Measurements from ENCODE around the gene HLA-G. TPM values are rescaled to one million over a fixed set of nuclear protein-coding genes. Genes with fewer than 3 reads are reported as not detected.

Gene HLA-G
- total RNA-seq, 1 donor from 2014 or later: not detected

GRCh38 chr6:29831776-29832175 is 4.2 kb downstream of the HLA-G start:
- H3K27ac ChIP-seq (ENCODE audit: low read depth, low read length): no peak overlapping the region
- no peak overlapping the region for H3K9ac ChIP-seq (ENCODE audit: low read depth in 1 of 3, low read length in 3 of 3)
- peaks cover 0 to 2% (median 0%) of the 10 kb centered on the region in 3 donors for H3K4me1 ChIP-seq (ENCODE audit: control insufficient read depth in 3 of 3, insufficient read depth in 3 of 3, low read length in 3 of 3)
- no peaks in the 10 kb centered on the region for H3K9me3 ChIP-seq (ENCODE audit: control insufficient read depth in 3 of 3, low read length in 3 of 3)
- H3K27me3 ChIP-seq (ENCODE audit: control insufficient read depth in 3 of 3, insufficient read depth in 3 of 3, low read length in 3 of 3): peaks cover 33 to 63% (median 51%) of the 10 kb centered on the region in 3 donors
- H3K36me3 ChIP-seq (ENCODE audit: control insufficient read depth in 3 of 3, insufficient read depth in 3 of 3, low read length in 3 of 3): no peaks in the 10 kb centered on the region
- no peak overlapping the region for H3K4me3 ChIP-seq (ENCODE audit: low read length in 3 of 3)

GRCh38 chr6:29834564-29835436 is 7.2 kb downstream of the HLA-G start:
- no peaks in the 10 kb centered on the region for H3K9me3 ChIP-seq (ENCODE audit: control insufficient read depth in 3 of 3, low read length in 3 of 3)
- peaks cover 24 to 44% (median 34%) of the 10 kb centered on the region in 3 donors for H3K27me3 ChIP-seq (ENCODE audit: control insufficient read depth in 3 of 3, insufficient read depth in 3 of 3, low read length in 3 of 3)
- no peak overlapping the region for H3K27ac ChIP-seq (ENCODE audit: low read depth, low read length)
- H3K4me1 ChIP-seq (ENCODE audit: control insufficient read depth in 3 of 3, insufficient read depth in 3 of 3, low read length in 3 of 3): no peaks in the 10 kb centered on the region
- H3K9ac ChIP-seq (ENCODE audit: low read depth in 1 of 3, low read length in 3 of 3): no peak overlapping the region
- H3K36me3 ChIP-seq (ENCODE audit: control insufficient read depth in 3 of 3, insufficient read depth in 3 of 3, low read length in 3 of 3): no peaks in the 10 kb centered on the region
- H3K4me3 ChIP-seq (ENCODE audit: low read length in 3 of 3): no peak overlapping the region

- H3K9ac ChIP-seq (ENCODE audit: low read depth in 1 of 3, low read length in 3 of 3): no peak overlapping the region
- H3K4me3 ChIP-seq (ENCODE audit: low read length in 3 of 3): no peak overlapping the region
- H3K27me3 ChIP-seq (ENCODE audit: control insufficient read depth in 3 of 3, insufficient read depth in 3 of 3, low read length in 3 of 3): peaks cover 17 to 23% (median 20%) of the 10 kb centered on the region in 3 donors
- no peak overlapping the region for H3K27ac ChIP-seq (ENCODE audit: low read depth, low read length)
- H3K36me3 ChIP-seq (ENCODE audit: control insufficient read depth in 3 of 3, insufficient read depth in 3 of 3, low read length in 3 of 3): no peaks in the 10 kb centered on the region
- H3K9me3 ChIP-seq (ENCODE audit: control insufficient read depth in 3 of 3, low read length in 3 of 3): peaks cover 0 to 2% (median 0%) of the 10 kb centered on the region in 3 donors
- H3K4me1 ChIP-seq (ENCODE audit: control insufficient read depth in 3 of 3, insufficient read depth in 3 of 3, low read length in 3 of 3): no peaks in the 10 kb centered on the region
Observed at GRCh38 chr6:29839917-29840316, 12.3 kb downstream of the HLA-G start.

- Histone ChIP-seq H3K9me3 (ENCODE audit: control insufficient read depth in 3 of 3, low read length in 3 of 3) (peaks cover 0 to 2% (median 0%) of the 10 kb centered on the region in 3 donors), H3K4me1 (ENCODE audit: control insufficient read depth in 3 of 3, insufficient read depth in 3 of 3, low read length in 3 of 3) (no peaks in the 10 kb centered on the region), H3K36me3 (ENCODE audit: control insufficient read depth in 3 of 3, insufficient read depth in 3 of 3, low read length in 3 of 3) (no peaks in the 10 kb centered on the region), H3K4me3 (ENCODE audit: low read length in 3 of 3) (no peak overlapping the region), H3K27me3 (ENCODE audit: control insufficient read depth in 3 of 3, insufficient read depth in 3 of 3, low read length in 3 of 3) (peaks cover 18 to 20% (median 19%) of the 10 kb centered on the region in 3 donors), H3K9ac (ENCODE audit: low read depth in 1 of 3, low read length in 3 of 3) (no peak overlapping the region), H3K27ac (ENCODE audit: low read depth, low read length) (no peak overlapping the region)
Observed at GRCh38 chr6:29841030-29841429, 13.4 kb downstream of the HLA-G start.

GRCh38 chr6:29845405-29846006 is 17.9 kb downstream of the HLA-G start:
- no peaks in the 10 kb centered on the region for H3K36me3 ChIP-seq (ENCODE audit: control insufficient read depth in 3 of 3, insufficient read depth in 3 of 3, low read length in 3 of 3)
- no peak overlapping the region for H3K27ac ChIP-seq (ENCODE audit: low read depth, low read length)
- peaks cover 12 to 33% (median 30%) of the 10 kb centered on the region in 3 donors for H3K27me3 ChIP-seq (ENCODE audit: control insufficient read depth in 3 of 3, insufficient read depth in 3 of 3, low read length in 3 of 3)
- H3K9ac ChIP-seq (ENCODE audit: low read depth in 1 of 3, low read length in 3 of 3): no peak overlapping the region
- H3K9me3 ChIP-seq (ENCODE audit: control insufficient read depth in 3 of 3, low read length in 3 of 3): peaks cover 0 to 2% (median 0%) of the 10 kb centered on the region in 3 donors
- peaks cover 0 to 5% (median 4%) of the 10 kb centered on the region in 3 donors for H3K4me1 ChIP-seq (ENCODE audit: control insufficient read depth in 3 of 3, insufficient read depth in 3 of 3, low read length in 3 of 3)
- H3K4me3 ChIP-seq (ENCODE audit: low read length in 3 of 3): no peak overlapping the region

GRCh38 chr6:29847871-29848630 is 20.4 kb downstream of the HLA-G start:
- H3K9ac ChIP-seq (ENCODE audit: low read depth in 1 of 3, low read length in 3 of 3): no peak overlapping the region
- H3K4me3 ChIP-seq (ENCODE audit: low read length in 3 of 3): no peak overlapping the region
- no peak overlapping the region for H3K27ac ChIP-seq (ENCODE audit: low read depth, low read length)
- no peaks in the 10 kb centered on the region for H3K36me3 ChIP-seq (ENCODE audit: control insufficient read depth in 3 of 3, insufficient read depth in 3 of 3, low read length in 3 of 3)
- H3K9me3 ChIP-seq (ENCODE audit: control insufficient read depth in 3 of 3, low read length in 3 of 3): no peaks in the 10 kb centered on the region
- peaks cover 18 to 48% (median 46%) of the 10 kb centered on the region in 3 donors for H3K27me3 ChIP-seq (ENCODE audit: control insufficient read depth in 3 of 3, insufficient read depth in 3 of 3, low read length in 3 of 3)
- peaks cover 0 to 5% (median 4%) of the 10 kb centered on the region in 3 donors for H3K4me1 ChIP-seq (ENCODE audit: control insufficient read depth in 3 of 3, insufficient read depth in 3 of 3, low read length in 3 of 3)

GRCh38 chr6:29850011-29850553 is 22.5 kb downstream of the HLA-G start:
- H3K9me3 ChIP-seq (ENCODE audit: control insufficient read depth in 3 of 3, low read length in 3 of 3): no peaks in the 10 kb centered on the region
- no peak overlapping the region for H3K27ac ChIP-seq (ENCODE audit: low read depth, low read length)
- peaks cover 15 to 45% (median 45%) of the 10 kb centered on the region in 3 donors for H3K27me3 ChIP-seq (ENCODE audit: control insufficient read depth in 3 of 3, insufficient read depth in 3 of 3, low read length in 3 of 3)
- H3K9ac ChIP-seq (ENCODE audit: low read depth in 1 of 3, low read length in 3 of 3): no peak overlapping the region
- no peak overlapping the region for H3K4me3 ChIP-seq (ENCODE audit: low read length in 3 of 3)
- H3K4me1 ChIP-seq (ENCODE audit: control insufficient read depth in 3 of 3, insufficient read depth in 3 of 3, low read length in 3 of 3): peaks cover 0 to 5% (median 4%) of the 10 kb centered on the region in 3 donors
- no peaks in the 10 kb centered on the region for H3K36me3 ChIP-seq (ENCODE audit: control insufficient read depth in 3 of 3, insufficient read depth in 3 of 3, low read length in 3 of 3)

GRCh38 chr6:29851190-29851589 is 23.6 kb downstream of the HLA-G start:
- Histone ChIP-seq H3K36me3 (ENCODE audit: control insufficient read depth in 3 of 3, insufficient read depth in 3 of 3, low read length in 3 of 3) (no peaks in the 10 kb centered on the region), H3K27ac (ENCODE audit: low read depth, low read length) (no peak overlapping the region), H3K9ac (ENCODE audit: low read depth in 1 of 3, low read length in 3 of 3) (no peak overlapping the region), H3K4me1 (ENCODE audit: control insufficient read depth in 3 of 3, insufficient read depth in 3 of 3, low read length in 3 of 3) (peaks cover 0 to 5% (median 4%) of the 10 kb centered on the region in 3 donors), H3K27me3 (ENCODE audit: control insufficient read depth in 3 of 3, insufficient read depth in 3 of 3, low read length in 3 of 3) (peaks cover 11 to 43% (median 41%) of the 10 kb centered on the region in 3 donors), H3K9me3 (ENCODE audit: control insufficient read depth in 3 of 3, low read length in 3 of 3) (no peaks in the 10 kb centered on the region), H3K4me3 (ENCODE audit: low read length in 3 of 3) (no peak overlapping the region)

GRCh38 chr6:29853245-29853644 is 25.6 kb downstream of the HLA-G start:
- H3K27me3 ChIP-seq (ENCODE audit: control insufficient read depth in 3 of 3, insufficient read depth in 3 of 3, low read length in 3 of 3): peaks cover 11 to 36% (median 36%) of the 10 kb centered on the region in 3 donors

More at GRCh38 chr6:29853245-29853644, 25.6 kb downstream of the HLA-G start:
- Histone ChIP-seq H3K4me3 (ENCODE audit: low read length in 3 of 3) (no peak overlapping the region), H3K9ac (ENCODE audit: low read depth in 1 of 3, low read length in 3 of 3) (no peak overlapping the region), H3K4me1 (ENCODE audit: control insufficient read depth in 3 of 3, insufficient read depth in 3 of 3, low read length in 3 of 3) (peaks cover 0 to 5% (median 4%) of the 10 kb centered on the region in 3 donors), H3K9me3 (ENCODE audit: control insufficient read depth in 3 of 3, low read length in 3 of 3) (no peaks in the 10 kb centered on the region), H3K36me3 (ENCODE audit: control insufficient read depth in 3 of 3, insufficient read depth in 3 of 3, low read length in 3 of 3) (no peaks in the 10 kb centered on the region), H3K27ac (ENCODE audit: low read depth, low read length) (no peak overlapping the region)
